HCT116 (cell line): ENCODE measurements around the gene KXD1. TPM values are rescaled to one million over a fixed set of nuclear protein-coding genes. Genes with fewer than 3 reads are reported as not detected.
A peak's percentile ranks its signal among the peaks of the same experiment; 100 is the strongest.
"Not testable (repeated sequence)": the region's sequence is repeated elsewhere in the genome, so short reads cannot be mapped to it uniquely, and the experiment has no call there.

Source experiments
- ATAC-seq: fragments of 200-7000 bp; cut with Tn5 transposase; 2 replicates; pipeline ENCODE4 v1.9.1; 2020; ENCODE audit warnings: mild to moderate bottlenecking, moderate library complexity
- BruUV-seq: library from RNA; stranded (reverse); fragments of 400-500 nt; replicated peaks from 2 replicates; lab custom pipeline; 2021; lab: Mats Ljungman, UMichigan
- CTCF ChIA-PET: fragments of 300-600 bp; sonication (Branson Sonifier 250); formaldehyde crosslinking; loops from one replicate; lab custom pipeline; 2021; ENCODE audit warnings: antibody characterized with exemption; lab: Charles Lee
- POLR2A ChIA-PET: fragments of 300-600, 350-600 bp; sonication (Branson Sonifier 250); formaldehyde crosslinking; loops from one replicate; lab custom pipeline; 2021; ENCODE audit warnings: antibody characterized with exemption; lab: Charles Lee
- RAD21 ChIA-PET, 2 experiments: fragments of 300-600 bp; sonication (Branson Sonifier 250); formaldehyde crosslinking; loops; one replicate each; lab custom pipeline; 2023; ENCODE audit warnings: low total read pairs in 2 of 2; ENCODE audit not compliant: uncharacterized antibody in 2 of 2, unreplicated experiment in 2 of 2, low non-redundant PET in 1 of 2; lab: Charles Lee
- DNase-seq: peaks from one replicate; pipeline ENCODE4 v3.0.0-alpha.2; 2010; ENCODE audit warnings: low read depth, low spot score
- H2AFZ ChIP-seq: fragments of 200-600 bp; shearing (Covaris generic), sonication (generic); 2 replicates; pipeline ENCODE4 v1.6.1; 2017; ENCODE audit warnings: low read depth, mixed run types, mixed read lengths, antibody characterized with exemption, low read length; ENCODE audit not compliant: poor library complexity, severe bottlenecking
- H3K27ac ChIP-seq: 2 replicates; pipeline ENCODE4 v1.5.1; 2012; ENCODE audit warnings: low read depth, low read length
- H3K27me3 ChIP-seq: fragments of 200-600 bp; sonication (generic); 2 replicates; pipeline ENCODE4 v1.6.1; 2016; ENCODE audit warnings: mixed run types, low read length, mixed read lengths; ENCODE audit not compliant: insufficient read depth
- H3K36me3 ChIP-seq, 2 experiments: fragments of 200-500 bp in 1 of 2; fragments of 200-600 bp in 1 of 2; sonication (Bioruptor generic) in 1 of 2; sonication (generic) in 1 of 2; 2 replicates each; pipeline versions ENCODE4 v1.5.1 to v1.6.1; 2014 to 2016; ENCODE audit warnings: low read length in 2 of 2, inconsistent platforms in 1 of 2, mixed read lengths in 1 of 2, mixed run types in 1 of 2; ENCODE audit not compliant: insufficient read depth in 2 of 2, control insufficient read depth in 1 of 2
- H3K4me1 ChIP-seq, 2 experiments: fragments of 200-600 bp in 1 of 2; sonication (generic) in 1 of 2; 2 replicates each; pipeline versions ENCODE4 v1.5.1 to v1.6.1; 2012 to 2017; ENCODE audit warnings: low read length in 2 of 2, inconsistent platforms in 1 of 2, mild to moderate bottlenecking in 1 of 2, mixed read lengths in 1 of 2, mixed run types in 1 of 2, moderate library complexity in 1 of 2; ENCODE audit not compliant: insufficient read depth in 2 of 2, control insufficient read depth in 1 of 2
- H3K4me2 ChIP-seq: fragments of 200-600 bp; sonication (generic); 2 replicates; pipeline ENCODE4 v1.6.1; 2017; ENCODE audit warnings: mixed run types, low read length, mixed read lengths
- H3K4me3 ChIP-seq, 2 experiments: fragments of 200-600 bp in 1 of 2; sonication (generic) in 1 of 2; replicated peaks in 1 of 2; 2 replicates each; pipeline ENCODE4 v1.5.1; 2011 to 2016; ENCODE audit warnings: low read length in 2 of 2, control low read depth in 1 of 2, low read depth in 1 of 2, mild to moderate bottlenecking in 1 of 2, mixed read lengths in 1 of 2, mixed run types in 1 of 2
- H3K79me2 ChIP-seq: fragments of 200-600 bp; sonication (generic); 2 replicates; pipeline ENCODE4 v1.6.1; 2017; ENCODE audit warnings: mild to moderate bottlenecking, mixed run types, low read length, moderate library complexity, mixed read lengths; ENCODE audit not compliant: insufficient read depth
- H3K9ac ChIP-seq: fragments of 200-600 bp; sonication (generic); 2 replicates; pipeline ENCODE4 v1.6.1; 2016; ENCODE audit warnings: low read length, mixed read lengths
- H3K9me2 ChIP-seq: fragments of 200-600 bp; sonication (generic), shearing (Covaris generic); 2 replicates; pipeline ENCODE4 v1.6.1; 2017; ENCODE audit warnings: mixed run types, mild to moderate bottlenecking, moderate library complexity; ENCODE audit not compliant: insufficient read depth
- H3K9me3 ChIP-seq, 2 experiments: fragments of 200-500 bp in 1 of 2; fragments of 200-600 bp in 1 of 2; sonication (Bioruptor generic) in 1 of 2; sonication (generic) in 1 of 2; 2 replicates each; pipeline ENCODE4 v1.6.1; 2014 to 2017; ENCODE audit warnings: low read length in 2 of 2, mixed read lengths in 2 of 2, inconsistent platforms in 1 of 2, low read depth in 1 of 2, mild to moderate bottlenecking in 1 of 2, mixed run types in 1 of 2, moderate library complexity in 1 of 2; ENCODE audit not compliant: control insufficient read depth in 1 of 2, insufficient read depth in 1 of 2
- H4K20me1 ChIP-seq: fragments of 200-600 bp; sonication (generic), shearing (Covaris generic); 2 replicates; pipeline ENCODE4 v1.6.1; 2017; ENCODE audit warnings: mixed run types, mild to moderate bottlenecking, moderate library complexity; ENCODE audit not compliant: insufficient read depth
- ATF3 ChIP-seq: IDR thresholded peaks from 2 replicates; pipeline ENCODE4 v1.6.1; 2012
- EGR1 ChIP-seq: IDR thresholded peaks from 2 replicates; pipeline ENCODE4 v1.6.1; 2012; ENCODE audit warnings: low read depth
- EZH2phosphoT487 ChIP-seq: fragments of 200-600 bp; IDR thresholded peaks from 2 replicates; pipeline ENCODE4 v1.6.1; 2018; ENCODE audit warnings: antibody characterized with exemption, borderline replicate concordance
- FOSL1 ChIP-seq: IDR thresholded peaks from 2 replicates; pipeline ENCODE4 v1.6.1; 2012; ENCODE audit warnings: low read depth
- JUND ChIP-seq: IDR thresholded peaks from 2 replicates; pipeline ENCODE4 v1.6.1; 2012
- POLR2A ChIP-seq: IDR thresholded peaks from 2 replicates; pipeline ENCODE4 v1.7.0; 2011; ENCODE audit warnings: borderline replicate concordance; ENCODE audit not compliant: insufficient read depth, insufficient read length; ENCODE audit errors: extremely low read depth
- RAD21 ChIP-seq: IDR thresholded peaks from 2 replicates; pipeline ENCODE4 v1.6.1; 2012; ENCODE audit warnings: low read depth, mild to moderate bottlenecking
- REST ChIP-seq: IDR thresholded peaks from 2 replicates; pipeline ENCODE4 v1.6.1; 2012; ENCODE audit warnings: low read depth
- TCF7L2 ChIP-seq: IDR thresholded peaks from 2 replicates; pipeline ENCODE4 v1.7.0; 2011; ENCODE audit warnings: borderline replicate concordance, inconsistent platforms; ENCODE audit not compliant: insufficient read depth, insufficient read length; ENCODE audit errors: extremely low read depth
- ZBTB33 ChIP-seq: IDR thresholded peaks from 2 replicates; pipeline ENCODE4 v1.6.1; 2011; ENCODE audit warnings: mild to moderate bottlenecking, low read length, moderate library complexity; ENCODE audit not compliant: insufficient replicate concordance; ENCODE audit errors: extremely low read depth
- intact Hi-C: fragments of 100-400 bp; cut with micrococcal nuclease; formaldehyde crosslinking; loops from 2 replicates; pipeline ENCODE4 v1.10.0; 2022
- total RNA-seq: library from RNA; stranded (reverse); gene quantifications from one replicate; pipeline ENCODE4 v1.2.1, GENCODE V29; 2021; ENCODE audit not compliant: unreplicated experiment

The KXD1 gene
- total RNA-seq, 1 experiment from 2014 or later = 139 TPM

GRCh38 chr19:18591735-18592385 is 34.2 kb downstream of the KXD1 start:
- no peak overlapping the region for H3K4me2 ChIP-seq
- H3K36me3 ChIP-seq = 0 out of 4 replicates have a peak, but pooled peaks cover 0 to 4% of the 10 kb centered on the region in 2 experiments
- no peak for TF ChIP-seq EGR1
- TF ChIP-seq EZH2phosphoT487 = no peak
- TF ChIP-seq RAD21 = no peak
- no peak for TF ChIP-seq TCF7L2
- no peak for TF ChIP-seq REST
- no peak for TF ChIP-seq ZBTB33
- no peak for TF ChIP-seq FOSL1
- TF ChIP-seq ATF3 = no peak
- no peak for TF ChIP-seq POLR2A
- TF ChIP-seq JUND = no peak
- no peak overlapping the region for H2AFZ ChIP-seq
- H3K9me3 ChIP-seq = no peaks in the 10 kb centered on the region
- no peak overlapping the region for H3K9ac ChIP-seq
- H3K27ac ChIP-seq = peak overlapping the region; percentile 17; the same call in 1 of the 2 replicates
- no peak overlapping the region for H3K4me3 ChIP-seq
- H3K27me3 ChIP-seq = no peaks in the 10 kb centered on the region
- DNase-seq (no peak), ATAC-seq (no peak)
- no TSS peak for BruUV-seq
- ChIA-PET CTCF (interaction anchor here (2.2 to 7.5 kb wide), 2 partner anchors 104 to 255 kb away, joined by 4 to 39 read pairs; no protein-coding TSS in a partner anchor), POLR2A (no interaction called here), RAD21 (no interaction called here)
- intact Hi-C loops = loop anchor here (2.0 to 5.0 kb wide), 3 partner anchors 45 to 255 kb away; partner anchors contain the start of gene KLHL26
- H3K9me2 ChIP-seq = no peaks in the 10 kb centered on the region
- H3K79me2 ChIP-seq = peaks cover 13% of the 10 kb centered on the region; the same call in 1 of the 2 replicates
- H3K4me1 ChIP-seq = peaks cover 22 to 50% of the 10 kb centered on the region in 2 experiments
- H4K20me1 ChIP-seq = no peaks in the 10 kb centered on the region

- BruUV-seq, H3K4me3 ChIP-seq, RAD21 ChIA-PET, H2AFZ ChIP-seq, H3K4me2 ChIP-seq, DNase-seq, H4K20me1 ChIP-seq, ATAC-seq, H3K9me3 ChIP-seq, H3K9ac ChIP-seq, H3K9me2 ChIP-seq, POLR2A ChIA-PET, H3K36me3 ChIP-seq, H3K27me3 ChIP-seq: not testable (repeated sequence)
- H3K27ac ChIP-seq = peak overlapping the region; percentile 42; the same call in 1 of the 2 replicates
- H3K79me2 ChIP-seq = peaks cover 13% of the 10 kb centered on the region; the same call in 1 of the 2 replicates
- CTCF ChIA-PET = interaction anchor here (1.7 to 7.5 kb wide), 3 partner anchors 80 to 254 kb away, joined by 4 to 39 read pairs (median 5); no protein-coding TSS in a partner anchor
- peaks cover 22 to 50% of the 10 kb centered on the region in 2 experiments for H3K4me1 ChIP-seq
- intact Hi-C loops = loop anchor here (5.0 kb wide), 2 partner anchors 45 to 125 kb away; partner anchors contain the start of gene KLHL26
Observed at GRCh38 chr19:18592732-18593131, 35.1 kb downstream of the KXD1 start.
